Caco-2 (cell line): Measurements from ENCODE around the gene DTX1. TPM values are rescaled to one million over a fixed set of nuclear protein-coding genes. Genes with fewer than 3 reads are reported as not detected.

Experiments
- BruUV-seq: library from RNA; stranded (reverse); fragments of 400-500 nt; replicated peaks from 2 replicates; lab custom pipeline; 2021; lab: Mats Ljungman, UMichigan
- CTCF ChIA-PET: fragments of 300-600 bp; sonication (Branson Sonifier 250); formaldehyde crosslinking; loops from one replicate; lab custom pipeline; 2022; ENCODE audit warnings: antibody characterized with exemption; lab: Charles Lee
- POLR2A ChIA-PET: fragments of 300-600 bp; sonication (Branson Sonifier 250); formaldehyde crosslinking; loops from one replicate; lab custom pipeline; 2022; ENCODE audit warnings: antibody characterized with exemption; lab: Charles Lee
- DNase-seq, 2 experiments: peaks; one replicate each; pipeline versions ENCODE4 v3.0.0 to v3.0.0-alpha.2; 2020 to 2022
- H3K27me3 ChIP-seq: replicated peaks from 2 replicates; pipeline ENCODE4 v1.6.0; 2011; ENCODE audit warnings: low read length; ENCODE audit not compliant: control insufficient read depth, insufficient read depth
- H3K36me3 ChIP-seq: 2 replicates; pipeline ENCODE4 v1.5.1; 2011; ENCODE audit warnings: low read length; ENCODE audit not compliant: control insufficient read depth, insufficient read depth
- H3K4me1 ChIP-seq: fragments of 250-450 bp; sonication (Bioruptor Pico); 2 replicates; pipeline ENCODE4 v1.5.1; 2020; ENCODE audit warnings: mild to moderate bottlenecking
- H3K4me3 ChIP-seq: 2 replicates; pipeline ENCODE4 v1.5.1; 2011; ENCODE audit warnings: low read depth, mild to moderate bottlenecking, control low read depth, low read length
- H3K9me3 ChIP-seq: fragments of 250-450 bp; sonication (Bioruptor Pico); 2 replicates; pipeline ENCODE4 v1.5.1; 2020; ENCODE audit warnings: mild to moderate bottlenecking, moderate library complexity
- H3K27ac Mint-ChIP-seq: one replicate; pipeline ENCODE4 v1.8.0; 2022; ENCODE audit warnings: mixed read lengths; ENCODE audit not compliant: unreplicated experiment
- H3K27me3 Mint-ChIP-seq: one replicate; pipeline ENCODE4 v1.8.0; 2022; ENCODE audit warnings: mixed read lengths; ENCODE audit not compliant: insufficient read depth, unreplicated experiment
- H3K36me3 Mint-ChIP-seq: one replicate; pipeline ENCODE4 v1.8.0; 2022; ENCODE audit warnings: mild to moderate bottlenecking, mixed read lengths; ENCODE audit not compliant: insufficient read depth, unreplicated experiment
- H3K4me1 Mint-ChIP-seq: one replicate; pipeline ENCODE4 v1.8.0; 2022; ENCODE audit warnings: low read depth, mixed read lengths; ENCODE audit not compliant: unreplicated experiment
- H3K4me3 Mint-ChIP-seq: one replicate; pipeline ENCODE4 v1.8.0; 2022; ENCODE audit warnings: mild to moderate bottlenecking, moderate library complexity, mixed read lengths; ENCODE audit not compliant: unreplicated experiment
- H3K9me3 Mint-ChIP-seq: one replicate; pipeline ENCODE4 v1.8.0; 2022; ENCODE audit warnings: mixed read lengths; ENCODE audit not compliant: unreplicated experiment
- intact Hi-C: fragments of 100-400 bp; cut with micrococcal nuclease; formaldehyde crosslinking; loops from one replicate; pipeline ENCODE4 v1.10.0; 2022; ENCODE audit not compliant: unreplicated experiment
- total RNA-seq: library from RNA; stranded (reverse); gene quantifications from 2 replicates; pipeline ENCODE4 v1.2.3, GENCODE V29; 2022
- TF ChIP-seq, protein P1 (sequence below), 2 experiments: fragments of 200-600 bp in 1 of 2; IDR thresholded peaks; 1 replicate in 1 of 2; 2 replicates in 1 of 2; pipeline versions ENCODE4 v1.5.1 to v1.8.0; 2011 to 2022; ENCODE audit warnings: antibody characterized with exemption in 1 of 2, control low read depth in 1 of 2, inconsistent platforms in 1 of 2, low read depth in 1 of 2, low read length in 1 of 2, mild to moderate bottlenecking in 1 of 2, moderate library complexity in 1 of 2; ENCODE audit not compliant: insufficient read depth in 1 of 2, severe bottlenecking in 1 of 2, unreplicated experiment in 1 of 2

Gene DTX1
- total RNA-seq, 1 experiment from 2014 or later, result not detected

GRCh38 chr12:113128802-113129663, 72.5 kb downstream of the DTX1 start:
- ChIA-PET POLR2A (no interaction called here), CTCF (interaction anchor here (0.8 to 1.5 kb wide), 2 partner anchors 21 to 24 kb away, joined by 3 to 5 read pairs; partner anchors contain the start of gene CFAP73)
- DNase-seq, result no peak
- H3K4me1 ChIP-seq, result no peaks in the 10 kb centered on the region
- H3K4me3 ChIP-seq, result no peak overlapping the region
- no peaks in the 10 kb centered on the region for H3K9me3 ChIP-seq
- H3K4me1 Mint-ChIP-seq, result no peaks in the 10 kb centered on the region
- no peaks in the 10 kb centered on the region for H3K9me3 Mint-ChIP-seq
- BruUV-seq, result no TSS peak
- H3K4me3 Mint-ChIP-seq, result no peak overlapping the region
- TF ChIP-seq, protein P1, sequence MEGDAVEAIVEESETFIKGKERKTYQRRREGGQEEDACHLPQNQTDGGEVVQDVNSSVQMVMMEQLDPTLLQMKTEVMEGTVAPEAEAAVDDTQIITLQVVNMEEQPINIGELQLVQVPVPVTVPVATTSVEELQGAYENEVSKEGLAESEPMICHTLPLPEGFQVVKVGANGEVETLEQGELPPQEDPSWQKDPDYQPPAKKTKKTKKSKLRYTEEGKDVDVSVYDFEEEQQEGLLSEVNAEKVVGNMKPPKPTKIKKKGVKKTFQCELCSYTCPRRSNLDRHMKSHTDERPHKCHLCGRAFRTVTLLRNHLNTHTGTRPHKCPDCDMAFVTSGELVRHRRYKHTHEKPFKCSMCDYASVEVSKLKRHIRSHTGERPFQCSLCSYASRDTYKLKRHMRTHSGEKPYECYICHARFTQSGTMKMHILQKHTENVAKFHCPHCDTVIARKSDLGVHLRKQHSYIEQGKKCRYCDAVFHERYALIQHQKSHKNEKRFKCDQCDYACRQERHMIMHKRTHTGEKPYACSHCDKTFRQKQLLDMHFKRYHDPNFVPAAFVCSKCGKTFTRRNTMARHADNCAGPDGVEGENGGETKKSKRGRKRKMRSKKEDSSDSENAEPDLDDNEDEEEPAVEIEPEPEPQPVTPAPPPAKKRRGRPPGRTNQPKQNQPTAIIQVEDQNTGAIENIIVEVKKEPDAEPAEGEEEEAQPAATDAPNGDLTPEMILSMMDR (IDR thresholded peaks at IDR 0.05; ENCODE audit: insufficient read depth in 1 of 2, low read depth in 1 of 2, low read length in 1 of 2, severe bottlenecking in 1 of 2, unreplicated experiment in 1 of 2), result no peak
- H3K36me3 Mint-ChIP-seq, result no peaks in the 10 kb centered on the region
- H3K27me3 Mint-ChIP-seq, result peaks cover 10% of the 10 kb centered on the region
- intact Hi-C loops, result no loop called here
- no peaks in the 10 kb centered on the region for H3K27me3 ChIP-seq
- H3K36me3 ChIP-seq, result no peaks in the 10 kb centered on the region
- H3K27ac Mint-ChIP-seq, result no peak overlapping the region

DNA sequence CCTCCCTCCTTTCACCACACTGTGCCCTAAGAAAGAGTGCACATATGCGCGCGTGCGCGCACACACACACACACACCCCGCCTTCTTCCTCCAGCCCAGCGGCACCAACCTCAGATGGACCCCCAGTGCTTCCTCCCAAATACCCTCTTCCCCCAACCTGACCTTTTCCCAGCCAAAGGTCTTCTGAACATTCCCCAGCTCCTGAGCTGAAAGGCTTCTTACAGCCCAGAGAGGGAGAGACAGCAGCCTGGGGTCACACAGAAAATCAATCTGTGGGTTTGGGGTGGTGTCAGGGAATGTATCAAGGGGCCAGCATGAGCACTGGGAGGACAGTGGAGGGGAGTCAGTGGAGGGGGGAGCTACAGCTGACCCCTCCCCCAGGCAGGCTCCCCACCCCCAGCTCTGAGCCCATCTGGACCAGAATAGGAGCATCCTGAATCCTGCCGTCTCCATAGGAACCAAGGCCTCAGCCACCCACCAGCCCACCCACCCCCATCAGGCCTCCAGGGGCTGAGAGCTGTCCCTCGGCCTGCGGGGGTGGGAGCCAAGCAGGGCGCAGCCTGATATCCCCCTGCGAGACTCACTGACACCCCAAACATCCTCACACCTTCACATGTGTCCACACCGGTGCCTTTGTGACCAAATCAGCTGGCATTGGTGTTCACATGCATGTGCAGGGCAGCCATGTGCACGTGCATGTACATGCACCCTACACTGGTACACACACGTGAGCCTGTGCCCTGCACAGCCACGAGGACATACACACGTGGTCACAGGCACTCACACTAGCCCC, 73.3 kb downstream of the DTX1 start:
- Mint-ChIP-seq H3K4me3 (no peak overlapping the region), H3K4me1 (no peaks in the 10 kb centered on the region), H3K27ac (no peak overlapping the region), H3K9me3 (no peaks in the 10 kb centered on the region), H3K27me3 (peaks cover 10% of the 10 kb centered on the region), H3K36me3 (no peaks in the 10 kb centered on the region)
- ChIA-PET POLR2A (no interaction called here), CTCF (interaction anchor here (0.8 to 1.5 kb wide), 2 partner anchors 20 to 23 kb away, joined by 3 to 5 read pairs; partner anchors contain the start of gene CFAP73)
- TF ChIP-seq, protein P1 (IDR thresholded peaks at IDR 0.05; ENCODE audit: insufficient read depth in 1 of 2, low read depth in 1 of 2, low read length in 1 of 2, severe bottlenecking in 1 of 2, unreplicated experiment in 1 of 2), result no peak
- Histone ChIP-seq H3K36me3 (no peaks in the 10 kb centered on the region), H3K9me3 (no peaks in the 10 kb centered on the region), H3K4me1 (no peaks in the 10 kb centered on the region), H3K27me3 (no peaks in the 10 kb centered on the region), H3K4me3 (no peak overlapping the region)
- BruUV-seq, result no TSS peak
- intact Hi-C loops, result no loop called here
- DNase-seq, result no peak

DNA sequence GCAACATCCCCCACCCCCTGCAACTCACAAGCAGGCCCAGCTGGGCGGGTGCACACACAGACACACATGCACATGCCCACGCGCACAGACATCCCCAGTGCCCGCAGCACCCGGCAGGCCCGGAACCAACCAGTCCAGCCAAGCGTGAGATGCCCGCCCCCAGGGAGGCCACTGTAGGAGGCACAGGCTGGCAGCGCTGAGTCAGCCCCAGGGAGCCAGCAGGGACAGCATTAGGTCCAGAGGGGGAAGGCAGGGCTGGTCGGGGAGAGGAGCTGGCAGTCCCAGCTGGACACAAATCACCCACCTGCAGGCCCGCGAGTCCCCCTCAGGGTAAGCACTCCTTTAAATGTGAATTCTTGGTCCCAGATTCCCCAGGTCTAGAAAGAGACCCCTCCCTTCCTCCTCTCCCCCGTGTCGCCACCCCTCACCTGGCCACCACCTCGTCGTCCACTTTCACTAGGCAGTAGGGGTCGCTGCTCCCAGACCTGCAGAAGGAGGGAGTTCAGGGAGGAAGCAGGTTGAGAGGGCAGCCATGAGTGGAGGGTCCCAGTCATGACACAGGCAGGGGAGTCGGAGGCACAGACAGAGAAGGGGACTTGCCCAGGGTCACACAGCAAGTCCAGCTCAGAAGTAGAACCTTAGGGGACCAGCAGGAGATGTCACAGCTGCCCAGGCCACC, 74.1 kb downstream of the DTX1 start:
- no peaks in the 10 kb centered on the region for H3K4me1 ChIP-seq
- H3K9me3 ChIP-seq, result no peaks in the 10 kb centered on the region
- H3K36me3 ChIP-seq, result no peaks in the 10 kb centered on the region
- H3K27me3 ChIP-seq, result no peaks in the 10 kb centered on the region
- ChIA-PET POLR2A (no interaction called here), CTCF (interaction anchor here (1.3 to 1.5 kb wide), 2 partner anchors 10 to 22 kb away, joined by 3 to 5 read pairs; no protein-coding TSS in a partner anchor)
- no peak overlapping the region for H3K27ac Mint-ChIP-seq
- peak in 1 of 2 experiments; percentile 39 for DNase-seq
- H3K9me3 Mint-ChIP-seq, result no peaks in the 10 kb centered on the region
- H3K4me3 ChIP-seq, result no peak overlapping the region
- no peaks in the 10 kb centered on the region for H3K4me1 Mint-ChIP-seq
- no peaks in the 10 kb centered on the region for H3K36me3 Mint-ChIP-seq
- TF ChIP-seq, protein P1 (IDR thresholded peaks at IDR 0.05; ENCODE audit: insufficient read depth in 1 of 2, low read depth in 1 of 2, low read length in 1 of 2, severe bottlenecking in 1 of 2, unreplicated experiment in 1 of 2), result peak; percentile 27 to 49
- no TSS peak for BruUV-seq
- H3K4me3 Mint-ChIP-seq, result no peak overlapping the region
- peaks cover 10% of the 10 kb centered on the region for H3K27me3 Mint-ChIP-seq
- intact Hi-C loops, result no loop called here
